LNCaP clone FGC (cell line): ENCODE data around the gene THRSP.

Experiments
- DNase-seq: peaks from one replicate; pipeline ENCODE4 v3.0.0-alpha.2; 2011; ENCODE audit warnings: low read depth
- H3K4me3 ChIP-seq: 2 replicates; pipeline ENCODE4 v1.5.1; 2011; ENCODE audit warnings: mild to moderate bottlenecking, low read depth, low read length, control low read depth
- CTCF ChIP-seq: IDR thresholded peaks from 2 replicates; pipeline ENCODE4 v1.5.1; 2012; ENCODE audit warnings: mild to moderate bottlenecking; ENCODE audit not compliant: control insufficient read depth, insufficient read depth; ENCODE audit errors: extremely low read depth

The THRSP gene

GRCh38 chr11:78065203-78065602 lies 1.5 kb downstream of the THRSP start:
- no peak overlapping the region for H3K4me3 ChIP-seq
- DNase-seq = no peak
- no peak for TF ChIP-seq CTCF

- TF ChIP-seq CTCF = no peak
- no peak for DNase-seq
- no peak overlapping the region for H3K4me3 ChIP-seq
These were observed 2.8 kb downstream of the THRSP start for GRCh38 chr11:78066471-78066870.

- no peak for DNase-seq
- no peak overlapping the region for H3K4me3 ChIP-seq
- TF ChIP-seq CTCF = no peak
These were observed 4.0 kb downstream of the THRSP start for GRCh38 chr11:78067704-78068103.

- no peak for TF ChIP-seq CTCF
- no peak overlapping the region for H3K4me3 ChIP-seq
- peak; percentile 66 for DNase-seq
These were observed 5.8 kb downstream of the THRSP start for GRCh38 chr11:78069465-78069864.

- TF ChIP-seq CTCF = no peak
- DNase-seq = no peak
- no peak overlapping the region for H3K4me3 ChIP-seq
These were observed 7.0 kb downstream of the THRSP start for GRCh38 chr11:78070621-78071020.

- H3K4me3 ChIP-seq = no peak overlapping the region
- no peak for DNase-seq
- TF ChIP-seq CTCF = no peak
These were observed 8.1 kb downstream of the THRSP start for GRCh38 chr11:78071717-78072116.

- no peak for TF ChIP-seq CTCF
- no peak for DNase-seq
- H3K4me3 ChIP-seq = no peak overlapping the region
These were observed 8.8 kb downstream of the THRSP start for GRCh38 chr11:78072455-78072854.
